ENCODE measurements around the gene ROCK2. TPM values are rescaled to one million over a fixed set of nuclear protein-coding genes. Genes with fewer than 3 reads are reported as not detected.

The ROCK2 gene
- total and polyA plus RNA-seq, 4 donors = 5.3 to 31.0 (median 12.2) TPM

GRCh38 chr2:11363868-11364564, 19.6 kb upstream of the ROCK2 start:
- H3K4me3 ChIP-seq (ENCODE audit: low read depth in 1 of 3, low read length in 3 of 3) = no peak overlapping the region
- no peak overlapping the region for H3K27ac ChIP-seq (ENCODE audit: low read depth in 1 of 2, low read length in 2 of 2)
- H3K9ac ChIP-seq (ENCODE audit: low read depth in 1 of 2, low read length in 2 of 2) = no peak overlapping the region
- 93% methylated on average over 10 of the region's 10 CpGs for WGBS
- H3K9me3 ChIP-seq (ENCODE audit: control insufficient read depth in 4 of 4, low read length in 3 of 4) = no peaks in the 10 kb centered on the region
- H3K36me3 ChIP-seq (ENCODE audit: control insufficient read depth in 4 of 4, insufficient read depth in 3 of 4, low read depth in 1 of 4, low read length in 3 of 4) = no peaks in the 10 kb centered on the region
- H3K4me1 ChIP-seq (ENCODE audit: control insufficient read depth in 4 of 4, insufficient read depth in 4 of 4, low read length in 3 of 4) = peaks cover 2 to 22% (median 12%) of the 10 kb centered on the region in 4 donors
- no peak for TF ChIP-seq SP1 (IDR thresholded peaks at IDR 0.05)
- TF ChIP-seq TAF1 (conservative IDR thresholded peaks at IDR 0.05) = no peak
- TF ChIP-seq FOXA2 (IDR thresholded peaks at IDR 0.05) = no peak
- DNase-seq (ENCODE audit: low spot score) = no peak
- H3K27me3 ChIP-seq (ENCODE audit: control insufficient read depth in 4 of 4, insufficient read depth in 4 of 4, low read length in 3 of 4) = no peaks in the 10 kb centered on the region

DNA sequence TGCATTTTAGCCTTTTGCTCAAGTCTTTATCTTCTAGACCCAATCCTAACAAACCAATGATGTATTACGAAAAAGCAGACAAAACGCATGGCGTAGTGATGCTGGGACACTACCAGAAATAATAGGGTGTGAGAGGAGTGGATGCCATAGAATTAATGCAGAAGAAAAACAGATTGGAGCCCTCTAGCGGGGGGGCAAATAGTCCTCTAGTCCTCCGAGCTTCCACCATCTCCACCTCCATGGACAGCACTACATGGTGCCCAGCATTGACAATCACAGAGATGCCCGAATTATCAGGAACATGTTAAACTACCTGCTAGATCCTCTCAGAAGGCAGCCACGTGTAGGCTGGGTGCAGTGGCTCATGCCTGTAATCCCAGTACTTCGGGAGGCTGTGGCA, 15.4 kb upstream of the ROCK2 start:
- Histone ChIP-seq H3K9ac (ENCODE audit: low read depth in 1 of 2, low read length in 2 of 2) (no peak overlapping the region), H3K27ac (ENCODE audit: low read depth in 1 of 2, low read length in 2 of 2) (no peak overlapping the region), H3K4me1 (ENCODE audit: control insufficient read depth in 4 of 4, insufficient read depth in 4 of 4, low read length in 3 of 4) (peaks cover 2 to 10% (median 3%) of the 10 kb centered on the region in 4 donors), H3K27me3 (ENCODE audit: control insufficient read depth in 4 of 4, insufficient read depth in 4 of 4, low read length in 3 of 4) (no peaks in the 10 kb centered on the region), H3K9me3 (ENCODE audit: control insufficient read depth in 4 of 4, low read length in 3 of 4) (no peaks in the 10 kb centered on the region), H3K36me3 (ENCODE audit: control insufficient read depth in 4 of 4, insufficient read depth in 3 of 4, low read depth in 1 of 4, low read length in 3 of 4) (no peaks in the 10 kb centered on the region), H3K4me3 (ENCODE audit: low read depth in 1 of 3, low read length in 3 of 3) (no peak overlapping the region)
- no peak for TF ChIP-seq FOXA1 (IDR thresholded peaks at IDR 0.05)
- TF ChIP-seq, protein P1, sequence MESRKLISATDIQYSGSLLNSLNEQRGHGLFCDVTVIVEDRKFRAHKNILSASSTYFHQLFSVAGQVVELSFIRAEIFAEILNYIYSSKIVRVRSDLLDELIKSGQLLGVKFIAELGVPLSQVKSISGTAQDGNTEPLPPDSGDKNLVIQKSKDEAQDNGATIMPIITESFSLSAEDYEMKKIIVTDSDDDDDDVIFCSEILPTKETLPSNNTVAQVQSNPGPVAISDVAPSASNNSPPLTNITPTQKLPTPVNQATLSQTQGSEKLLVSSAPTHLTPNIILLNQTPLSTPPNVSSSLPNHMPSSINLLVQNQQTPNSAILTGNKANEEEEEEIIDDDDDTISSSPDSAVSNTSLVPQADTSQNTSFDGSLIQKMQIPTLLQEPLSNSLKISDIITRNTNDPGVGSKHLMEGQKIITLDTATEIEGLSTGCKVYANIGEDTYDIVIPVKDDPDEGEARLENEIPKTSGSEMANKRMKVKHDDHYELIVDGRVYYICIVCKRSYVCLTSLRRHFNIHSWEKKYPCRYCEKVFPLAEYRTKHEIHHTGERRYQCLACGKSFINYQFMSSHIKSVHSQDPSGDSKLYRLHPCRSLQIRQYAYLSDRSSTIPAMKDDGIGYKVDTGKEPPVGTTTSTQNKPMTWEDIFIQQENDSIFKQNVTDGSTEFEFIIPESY (IDR thresholded peaks at IDR 0.05) = no peak
- no peak for TF ChIP-seq REST (IDR thresholded peaks at IDR 0.05)
- TF ChIP-seq EGR1 (IDR thresholded peaks at IDR 0.05; ENCODE audit: low read depth in 2 of 2) = no peak
- TF ChIP-seq JUND (IDR thresholded peaks at IDR 0.05) = no peak
- TF ChIP-seq CTCF (IDR thresholded peaks at IDR 0.05; ENCODE audit: low read depth, low read length, missing input control) = no peak
- TF ChIP-seq HNF4G (IDR thresholded peaks at IDR 0.05) = no peak
- no peak for TF ChIP-seq GABPA (IDR thresholded peaks at IDR 0.05 in 1 of 2, conservative IDR thresholded peaks at IDR 0.05 in 1 of 2)
- DNase-seq (ENCODE audit: low spot score) = no peak
- WGBS = 89% methylated on average over 8 of the region's 8 CpGs
